ENCODE data around the gene DBN1. TPM values are rescaled to one million over a fixed set of nuclear protein-coding genes. Genes with fewer than 3 reads are reported as not detected.

The DBN1 gene
- total and polyA plus RNA-seq, 2 experiments from 2014 or later: 185 to 295 TPM

DNA sequence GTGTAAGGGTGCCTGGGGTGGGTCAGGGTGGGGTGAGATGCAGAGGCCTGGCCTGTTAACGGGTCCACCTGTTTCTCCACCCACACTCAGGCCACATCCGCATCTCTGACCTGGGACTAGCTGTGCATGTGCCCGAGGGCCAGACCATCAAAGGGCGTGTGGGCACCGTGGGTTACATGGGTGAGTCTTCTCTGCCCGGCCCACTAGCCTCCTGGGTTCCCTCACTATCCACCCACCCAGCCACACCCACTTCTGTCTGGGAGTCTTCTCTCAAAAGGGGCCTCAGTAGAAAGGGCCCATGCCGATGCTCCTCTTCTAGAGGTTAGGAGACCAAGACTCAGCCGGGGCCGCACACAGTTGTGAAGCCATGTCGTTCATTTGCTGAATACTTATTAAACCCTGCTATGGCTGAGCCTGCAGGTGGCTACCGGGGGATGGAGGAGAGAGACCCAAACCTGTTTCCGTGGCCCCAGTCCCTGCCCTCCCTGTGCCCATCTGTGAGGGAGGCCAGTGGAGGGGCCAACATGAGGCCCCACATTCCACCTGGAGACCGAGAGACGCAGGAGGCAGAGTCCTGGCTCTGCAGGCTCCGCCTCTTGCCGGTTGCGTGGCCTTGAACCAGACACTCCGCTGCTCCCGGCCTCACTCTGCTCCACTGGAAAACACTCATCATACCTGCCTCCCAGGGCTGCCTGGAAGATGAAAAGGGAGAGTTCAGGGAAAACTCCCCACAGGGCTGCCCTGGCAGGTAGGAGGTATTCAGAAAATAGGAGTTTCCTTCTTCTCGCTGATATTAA is 38.3 kb downstream of the DBN1 start:
- no peak for DNase-seq (ENCODE audit: low read depth in 1 of 2, low spot score in 1 of 2)
- H3K36me3 ChIP-seq: peaks cover 39% of the 10 kb centered on the region
- TF ChIP-seq, protein P1, sequence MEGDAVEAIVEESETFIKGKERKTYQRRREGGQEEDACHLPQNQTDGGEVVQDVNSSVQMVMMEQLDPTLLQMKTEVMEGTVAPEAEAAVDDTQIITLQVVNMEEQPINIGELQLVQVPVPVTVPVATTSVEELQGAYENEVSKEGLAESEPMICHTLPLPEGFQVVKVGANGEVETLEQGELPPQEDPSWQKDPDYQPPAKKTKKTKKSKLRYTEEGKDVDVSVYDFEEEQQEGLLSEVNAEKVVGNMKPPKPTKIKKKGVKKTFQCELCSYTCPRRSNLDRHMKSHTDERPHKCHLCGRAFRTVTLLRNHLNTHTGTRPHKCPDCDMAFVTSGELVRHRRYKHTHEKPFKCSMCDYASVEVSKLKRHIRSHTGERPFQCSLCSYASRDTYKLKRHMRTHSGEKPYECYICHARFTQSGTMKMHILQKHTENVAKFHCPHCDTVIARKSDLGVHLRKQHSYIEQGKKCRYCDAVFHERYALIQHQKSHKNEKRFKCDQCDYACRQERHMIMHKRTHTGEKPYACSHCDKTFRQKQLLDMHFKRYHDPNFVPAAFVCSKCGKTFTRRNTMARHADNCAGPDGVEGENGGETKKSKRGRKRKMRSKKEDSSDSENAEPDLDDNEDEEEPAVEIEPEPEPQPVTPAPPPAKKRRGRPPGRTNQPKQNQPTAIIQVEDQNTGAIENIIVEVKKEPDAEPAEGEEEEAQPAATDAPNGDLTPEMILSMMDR (IDR thresholded peaks at IDR 0.05; ENCODE audit: low read depth, low read length): no peak
- no peak overlapping the region for H3K27ac ChIP-seq
- no peak overlapping the region for H3K4me3 ChIP-seq
- no peaks in the 10 kb centered on the region for H3K9me3 ChIP-seq (ENCODE audit: low read depth)
- H3K4me1 ChIP-seq (ENCODE audit: low read depth): no peaks in the 10 kb centered on the region
- H3K27me3 ChIP-seq: no peaks in the 10 kb centered on the region

DNA sequence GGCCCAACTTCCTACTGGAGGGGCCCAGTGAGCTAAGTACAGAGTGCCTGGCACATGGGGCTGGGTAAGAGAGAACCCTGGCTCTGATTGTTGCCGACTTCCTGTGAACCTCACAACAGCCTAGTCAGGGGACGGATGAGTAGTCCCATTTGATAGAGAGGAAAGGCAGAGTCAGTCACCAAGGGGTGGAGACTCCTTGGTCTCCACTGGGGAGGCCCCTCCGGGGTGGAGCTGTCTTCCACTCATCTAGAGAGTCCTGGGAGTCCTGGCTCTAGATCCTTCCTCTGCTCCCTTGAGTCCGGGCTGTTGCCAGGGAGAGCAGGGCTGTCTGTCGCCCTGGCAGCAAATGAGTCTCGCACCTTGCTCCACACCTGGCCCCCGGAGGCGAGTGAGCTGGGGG is 39.0 kb downstream of the DBN1 start:
- Histone ChIP-seq H3K27ac (no peak overlapping the region), H3K4me1 (ENCODE audit: low read depth) (no peaks in the 10 kb centered on the region), H3K27me3 (no peaks in the 10 kb centered on the region), H3K9me3 (ENCODE audit: low read depth) (no peaks in the 10 kb centered on the region), H3K36me3 (peaks cover 39% of the 10 kb centered on the region), H3K4me3 (no peak overlapping the region)
- TF ChIP-seq, protein P1 (IDR thresholded peaks at IDR 0.05; ENCODE audit: low read depth, low read length): no peak
- no peak for DNase-seq (ENCODE audit: low read depth in 1 of 2, low spot score in 1 of 2)

DNA sequence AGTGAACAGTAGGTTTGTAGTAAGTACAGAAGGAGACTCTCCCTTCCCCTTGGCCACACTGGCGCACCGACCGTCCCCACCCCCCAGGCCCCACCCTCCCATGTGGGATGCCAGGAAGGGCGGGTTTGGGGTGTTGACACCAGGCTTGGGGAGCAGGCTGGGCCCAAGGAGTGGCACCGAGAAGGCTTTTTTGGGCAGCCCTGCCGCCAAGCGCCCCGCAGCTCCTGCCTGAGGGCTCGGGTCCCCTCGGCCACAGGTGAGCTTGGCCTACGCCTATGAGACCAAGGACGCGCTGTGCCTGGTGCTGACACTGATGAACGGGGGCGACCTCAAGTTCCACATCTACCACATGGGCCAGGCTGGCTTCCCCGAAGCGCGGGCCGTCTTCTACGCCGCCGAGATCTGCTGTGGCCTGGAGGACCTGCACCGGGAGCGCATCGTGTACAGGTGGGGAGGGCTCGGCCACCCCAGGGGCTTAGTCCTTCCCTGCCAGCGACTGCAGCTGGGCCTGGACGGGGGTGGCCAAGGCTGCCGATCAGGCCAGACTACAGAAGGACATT is 39.7 kb downstream of the DBN1 start:
- H3K36me3 ChIP-seq: peaks cover 39% of the 10 kb centered on the region

DNA sequence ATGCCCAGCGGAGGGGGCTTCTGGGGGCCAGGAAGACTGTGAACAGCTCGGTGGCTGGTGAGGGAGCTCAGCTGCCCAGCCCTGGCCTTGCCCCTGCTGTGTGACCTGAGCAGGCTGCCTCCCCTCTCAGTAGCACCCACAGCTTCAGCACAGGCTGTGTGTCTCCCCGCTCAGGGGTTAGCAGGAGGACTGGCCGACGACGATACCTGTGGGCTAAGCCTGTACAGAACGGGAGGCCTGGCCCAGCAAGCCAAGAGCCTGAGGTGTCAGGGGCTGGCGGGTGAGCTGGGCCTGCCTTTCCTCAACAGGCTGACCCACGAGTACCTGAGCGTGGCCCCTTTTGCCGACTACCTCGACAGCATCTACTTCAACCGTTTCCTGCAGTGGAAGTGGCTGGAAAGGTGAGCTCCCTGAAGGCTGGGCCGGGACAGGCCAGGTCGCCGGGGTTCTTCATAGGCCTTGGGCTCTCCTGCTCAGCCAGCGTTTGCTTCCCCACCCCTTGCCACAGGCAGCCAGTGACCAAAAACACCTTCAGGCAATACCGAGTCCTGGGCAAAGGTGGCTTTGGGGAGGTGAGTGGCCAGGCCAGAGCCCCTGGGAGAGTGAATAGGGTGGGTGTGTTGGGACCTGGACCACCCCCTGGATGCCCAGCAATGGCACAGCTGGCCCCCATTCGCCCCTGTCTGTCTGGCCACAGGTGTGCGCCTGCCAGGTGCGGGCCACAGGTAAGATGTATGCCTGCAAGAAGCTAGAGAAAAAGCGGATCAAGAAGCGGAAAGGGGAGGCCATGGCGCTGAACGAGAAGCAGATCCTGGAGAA is 40.4 kb downstream of the DBN1 start:
- Histone ChIP-seq H3K27me3 (no peaks in the 10 kb centered on the region), H3K27ac (no peak overlapping the region), H3K4me1 (ENCODE audit: low read depth) (no peaks in the 10 kb centered on the region)

More for the DNA sequence above, 39.7 kb downstream of the DBN1 start:
- Histone ChIP-seq H3K4me3 (no peak overlapping the region), H3K27ac (no peak overlapping the region), H3K27me3 (no peaks in the 10 kb centered on the region), H3K9me3 (ENCODE audit: low read depth) (no peaks in the 10 kb centered on the region), H3K4me1 (ENCODE audit: low read depth) (no peaks in the 10 kb centered on the region)
- TF ChIP-seq, protein P1 (IDR thresholded peaks at IDR 0.05; ENCODE audit: low read depth, low read length): no peak
- no peak for DNase-seq (ENCODE audit: low read depth in 1 of 2, low spot score in 1 of 2)

More for the DNA sequence above, 40.4 kb downstream of the DBN1 start:
- no peak for DNase-seq (ENCODE audit: low read depth in 1 of 2, low spot score in 1 of 2)
- H3K9me3 ChIP-seq (ENCODE audit: low read depth): no peaks in the 10 kb centered on the region
- TF ChIP-seq, protein P1 (IDR thresholded peaks at IDR 0.05; ENCODE audit: low read depth, low read length): no peak
- peaks cover 39% of the 10 kb centered on the region for H3K36me3 ChIP-seq
- H3K4me3 ChIP-seq: no peak overlapping the region
